HCT116 (cell line): ENCODE results near the gene KCNK10.

Source experiments
- POLR2A ChIP-seq: IDR thresholded peaks from 2 replicates; pipeline ENCODE4 v1.7.0; 2011; ENCODE audit warnings: borderline replicate concordance; ENCODE audit not compliant: insufficient read depth, insufficient read length; ENCODE audit errors: extremely low read depth
- TF ChIP-seq, protein P1 (sequence below), 3 experiments: fragments of 200-600 bp in 1 of 3; sonication (generic) in 1 of 3; IDR thresholded peaks in 2 of 3; conservative IDR thresholded peaks in 1 of 3; 2 replicates each; pipeline ENCODE4 v1.5.1; 2012 to 2017; ENCODE audit warnings: low read depth in 2 of 3, low read length in 2 of 3, antibody characterized with exemption in 1 of 3, borderline replicate concordance in 1 of 3, control low read depth in 1 of 3, mild to moderate bottlenecking in 1 of 3, mixed read lengths in 1 of 3, mixed run types in 1 of 3, moderate library complexity in 1 of 3; ENCODE audit not compliant: insufficient read depth in 1 of 3

DNA sequence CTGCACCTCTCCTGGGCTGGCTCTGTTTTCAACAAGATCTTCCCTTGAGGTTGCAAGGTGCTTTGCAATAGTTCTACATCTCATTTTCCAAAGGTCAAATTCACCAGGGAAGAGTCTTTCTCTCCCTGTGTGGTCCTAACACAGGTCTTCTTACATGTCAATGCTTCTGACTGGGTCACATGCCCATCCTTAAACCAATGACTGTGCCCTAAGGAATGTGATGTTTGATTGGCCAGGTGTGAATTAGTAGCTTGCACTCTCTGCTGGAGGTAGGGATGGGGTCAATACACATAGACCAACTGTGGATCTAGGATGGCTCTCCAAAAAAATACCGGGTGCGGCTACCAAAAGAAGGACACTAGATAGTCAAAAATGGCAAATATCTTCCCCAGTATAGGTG, 19.9 kb upstream of the KCNK10 start:
- TF ChIP-seq, protein P1, sequence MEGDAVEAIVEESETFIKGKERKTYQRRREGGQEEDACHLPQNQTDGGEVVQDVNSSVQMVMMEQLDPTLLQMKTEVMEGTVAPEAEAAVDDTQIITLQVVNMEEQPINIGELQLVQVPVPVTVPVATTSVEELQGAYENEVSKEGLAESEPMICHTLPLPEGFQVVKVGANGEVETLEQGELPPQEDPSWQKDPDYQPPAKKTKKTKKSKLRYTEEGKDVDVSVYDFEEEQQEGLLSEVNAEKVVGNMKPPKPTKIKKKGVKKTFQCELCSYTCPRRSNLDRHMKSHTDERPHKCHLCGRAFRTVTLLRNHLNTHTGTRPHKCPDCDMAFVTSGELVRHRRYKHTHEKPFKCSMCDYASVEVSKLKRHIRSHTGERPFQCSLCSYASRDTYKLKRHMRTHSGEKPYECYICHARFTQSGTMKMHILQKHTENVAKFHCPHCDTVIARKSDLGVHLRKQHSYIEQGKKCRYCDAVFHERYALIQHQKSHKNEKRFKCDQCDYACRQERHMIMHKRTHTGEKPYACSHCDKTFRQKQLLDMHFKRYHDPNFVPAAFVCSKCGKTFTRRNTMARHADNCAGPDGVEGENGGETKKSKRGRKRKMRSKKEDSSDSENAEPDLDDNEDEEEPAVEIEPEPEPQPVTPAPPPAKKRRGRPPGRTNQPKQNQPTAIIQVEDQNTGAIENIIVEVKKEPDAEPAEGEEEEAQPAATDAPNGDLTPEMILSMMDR (IDR thresholded peaks at IDR 0.05 in 2 of 3, conservative IDR thresholded peaks at IDR 0.05 in 1 of 3; ENCODE audit: borderline replicate concordance in 1 of 3, insufficient read depth in 1 of 3, low read depth in 2 of 3, low read length in 2 of 3), result no peak
- TF ChIP-seq POLR2A, result no peak
